Adrenal gland (tissue), 12 donors: Measurements from ENCODE around the gene TLCD2. TPM values are rescaled to one million over a fixed set of nuclear protein-coding genes. Genes with fewer than 3 reads are reported as not detected.

ENCODE experiments used
- DNase-seq, 7 donors: peaks; one replicate each; pipeline ENCODE4 v3.0.0-alpha.2; 2019 to 2020
- H3K27ac ChIP-seq, 5 donors: fragments of 200-600 bp; sonication (generic) in 4 of 5; 1 replicate in 3 of 5; 2 replicates in 2 of 5; pipeline versions ENCODE4 v1.5.1 to v1.8.0; 2016 to 2020; ENCODE audit warnings: mild to moderate bottlenecking in 1 of 5
- H3K27me3 ChIP-seq: fragments of 200-600 bp; 2 replicates; pipeline ENCODE4 v1.8.0; 2021
- H3K36me3 ChIP-seq, 2 donors: fragments of 200-600 bp; replicated peaks in 1 of 2; 1 replicate in 1 of 2; 2 replicates in 1 of 2; pipeline versions ENCODE4 v1.5.1 to v1.8.0; 2018 to 2022
- H3K4me1 ChIP-seq, 2 donors: fragments of 200-600 bp; replicated peaks in 1 of 2; 1 replicate in 1 of 2; 2 replicates in 1 of 2; pipeline versions ENCODE4 v1.5.1 to v1.8.0; 2018 to 2021
- H3K4me3 ChIP-seq, 4 donors: fragments of 200-600 bp; sonication (generic) in 3 of 4; one replicate each; pipeline ENCODE4 v1.5.1; 2016 to 2018
- H3K9me3 ChIP-seq, 3 donors: fragments of 200-600 bp; sonication (generic) in 1 of 3; replicated peaks in 1 of 3; 1 replicate in 2 of 3; 2 replicates in 1 of 3; pipeline versions ENCODE4 v1.5.1 to v1.8.0; 2016 to 2021
- POLR2A ChIP-seq, 2 donors: fragments of 450-650 bp; IDR thresholded peaks; one replicate each; pipeline ENCODE4 v1.6.1; 2017; ENCODE audit warnings: antibody characterized with exemption in 2 of 2, mild to moderate bottlenecking in 2 of 2, moderate library complexity in 1 of 2
- WGBS, 4 donors: extraction: QIAGEN DNeasy Blood & Tissue Kit in 2 of 4; methylation state at CpG; one replicate each; pipeline versions ENCODE4 v1.1.5 to v1.1.7; 2013 to 2017; 5-methylcytosine and 5-hydroxymethylcytosine counted together
- intact Hi-C, 2 donors: fragments of 100-400 bp; cut with DNase I; formaldehyde crosslinking; loops; one replicate each; pipeline versions ENCODE4 v1.14.1 to v1.15.0; 2022 to 2023
- polyA plus RNA-seq, 3 donors: library from polyadenylated mRNA; stranded (reverse); fragments of 200-250 nt in 2 of 3; fragments of 350-450 nt in 1 of 3; fragmentation: Illumina TruSeq in 1 of 3; extraction: RNeasy Lipid Tissue Mini Kit (QIAGEN cat#74804) in 1 of 3; gene quantifications; one replicate each; pipeline ENCODE4 v1.2.3, GENCODE V29; 2013 to 2014
- total RNA-seq, 9 donors: library from RNA; depleted of rRNA in 4 of 9; stranded (reverse); fragments of >200 nt in 4 of 9; fragments of 120-200 nt in 1 of 9; fragmentation: NEBNext Ultra II Directional in 1 of 9; extraction: Animal tissue kit (Norgen Biotek cat#: 25700) in 1 of 9; gene quantifications; one replicate each; pipeline versions ENCODE4 v1.1.0 to v1.2.4, GENCODE V29; 2013 to 2023
- TF ChIP-seq, protein P1 (sequence below), 6 experiments: fragments of 450-650 bp in 4 of 6; fragments of 200-600 bp in 2 of 6; sonication (generic) in 1 of 6; IDR thresholded peaks; 1 replicate in 5 of 6; 2 replicates in 1 of 6; pipeline versions ENCODE4 v1.5.1 to v1.8.0; 2016 to 2021; ENCODE audit warnings: antibody characterized with exemption in 6 of 6, mild to moderate bottlenecking in 2 of 6, moderate library complexity in 1 of 6
- donor health status: healthy with polysubstance abuse.
- donor health status: Bipolar disorder and iron deficiency.
- donor health status: DM: yes; HTN: yes; CAD: no.
- donor health status: DM: no; HTN: no; CAD: no.
- donor health status: DM: no; HTN: no; CAD: no.
- donor health status: DM: yes; HTN: yes; CAD: no.

Gene TLCD2
- total and polyA plus RNA-seq, 12 donors, result 4.3 to 58.8 (median 10.6) TPM

DNA sequence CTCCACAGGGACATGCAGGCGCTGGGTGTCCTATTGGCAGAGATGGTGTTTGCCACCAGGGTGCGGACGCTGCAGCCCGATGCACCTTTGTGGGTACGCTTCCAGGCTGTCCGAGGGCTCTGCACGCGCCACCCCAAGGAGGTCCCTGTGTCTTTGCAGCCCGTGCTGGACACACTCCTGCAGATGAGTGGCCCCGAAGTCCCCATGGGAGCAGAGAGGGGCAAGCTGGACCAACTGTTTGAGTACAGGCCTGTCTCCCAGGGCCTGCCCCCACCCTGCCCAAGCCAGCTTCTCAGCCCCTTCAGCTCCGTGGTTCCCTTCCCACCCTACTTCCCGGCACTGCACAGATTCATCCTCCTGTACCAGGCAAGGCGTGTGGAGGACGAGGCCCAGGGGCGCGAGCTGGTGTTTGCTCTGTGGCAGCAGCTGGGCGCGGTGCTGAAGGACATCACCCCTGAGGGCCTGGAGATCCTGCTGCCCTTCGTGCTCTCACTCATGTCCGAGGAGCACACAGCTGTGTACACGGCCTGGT lies 17.1 kb upstream of the TLCD2 start:
- H3K36me3 ChIP-seq, result peaks cover 0 to 29% of the 10 kb centered on the region in 2 donors
- 87 to 93% (median 90%) methylated on average over 6 to 21 of the region's 21 CpGs for WGBS, 4 donors
- intact Hi-C loops, result loop anchor here (5.0 kb wide), 1 partner anchor 55 kb away; no protein-coding TSS in a partner anchor

DNA sequence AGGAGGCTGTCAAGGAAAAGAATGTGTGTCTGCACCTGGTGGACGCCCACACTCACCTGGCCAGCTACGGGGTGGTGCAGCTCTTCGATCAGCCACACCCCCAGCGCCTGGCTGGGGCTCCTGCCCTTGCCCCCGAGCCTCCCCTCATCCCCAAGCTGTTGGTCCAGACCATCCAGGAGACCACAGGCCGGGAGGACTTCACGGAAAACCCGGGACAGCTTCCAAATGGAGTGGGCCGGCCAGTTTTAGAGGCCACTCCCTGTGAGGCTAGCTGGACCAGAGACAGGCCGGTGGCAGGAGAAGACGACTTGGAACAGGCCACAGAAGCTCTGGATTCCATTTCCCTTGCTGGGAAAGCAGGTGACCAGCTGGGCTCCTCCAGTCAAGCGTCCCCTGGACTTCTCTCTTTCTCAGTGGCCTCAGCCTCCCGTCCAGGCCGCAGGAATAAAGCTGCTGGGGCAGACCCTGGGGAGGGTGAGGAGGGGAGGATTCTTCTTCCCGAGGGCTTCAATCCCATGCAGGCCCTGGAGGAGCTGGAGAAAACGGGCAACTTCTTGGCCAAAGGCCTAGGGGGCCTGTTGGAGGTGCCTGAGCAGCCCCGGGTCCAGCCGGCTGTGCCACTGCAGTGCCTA lies 16.6 kb upstream of the TLCD2 start:
- TF ChIP-seq, protein P1, sequence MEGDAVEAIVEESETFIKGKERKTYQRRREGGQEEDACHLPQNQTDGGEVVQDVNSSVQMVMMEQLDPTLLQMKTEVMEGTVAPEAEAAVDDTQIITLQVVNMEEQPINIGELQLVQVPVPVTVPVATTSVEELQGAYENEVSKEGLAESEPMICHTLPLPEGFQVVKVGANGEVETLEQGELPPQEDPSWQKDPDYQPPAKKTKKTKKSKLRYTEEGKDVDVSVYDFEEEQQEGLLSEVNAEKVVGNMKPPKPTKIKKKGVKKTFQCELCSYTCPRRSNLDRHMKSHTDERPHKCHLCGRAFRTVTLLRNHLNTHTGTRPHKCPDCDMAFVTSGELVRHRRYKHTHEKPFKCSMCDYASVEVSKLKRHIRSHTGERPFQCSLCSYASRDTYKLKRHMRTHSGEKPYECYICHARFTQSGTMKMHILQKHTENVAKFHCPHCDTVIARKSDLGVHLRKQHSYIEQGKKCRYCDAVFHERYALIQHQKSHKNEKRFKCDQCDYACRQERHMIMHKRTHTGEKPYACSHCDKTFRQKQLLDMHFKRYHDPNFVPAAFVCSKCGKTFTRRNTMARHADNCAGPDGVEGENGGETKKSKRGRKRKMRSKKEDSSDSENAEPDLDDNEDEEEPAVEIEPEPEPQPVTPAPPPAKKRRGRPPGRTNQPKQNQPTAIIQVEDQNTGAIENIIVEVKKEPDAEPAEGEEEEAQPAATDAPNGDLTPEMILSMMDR (IDR thresholded peaks at IDR 0.05), result no peak
- no peak for DNase-seq
- intact Hi-C loops, result loop anchor here (5.0 kb wide), 1 partner anchor 56 kb away; no protein-coding TSS in a partner anchor
- H3K36me3 ChIP-seq, result peaks cover 0 to 29% of the 10 kb centered on the region in 2 donors
- H3K4me1 ChIP-seq, result peaks cover 17 to 48% of the 10 kb centered on the region in 2 donors
- WGBS, 4 donors, result 78 to 92% (median 89%) methylated on average over 5 to 18 of the region's 18 CpGs
- H3K4me3 ChIP-seq, result no peak overlapping the region
- no peaks in the 10 kb centered on the region for H3K27me3 ChIP-seq
- no peaks in the 10 kb centered on the region for H3K9me3 ChIP-seq
- H3K27ac ChIP-seq, result no peak overlapping the region

More for the DNA sequence above, 17.1 kb upstream of the TLCD2 start:
- no peaks in the 10 kb centered on the region for H3K27me3 ChIP-seq
- no peak overlapping the region for H3K4me3 ChIP-seq
- no peak overlapping the region for H3K27ac ChIP-seq
- H3K4me1 ChIP-seq, result peaks cover 17 to 48% of the 10 kb centered on the region in 2 donors
- no peaks in the 10 kb centered on the region for H3K9me3 ChIP-seq
- TF ChIP-seq POLR2A (IDR thresholded peaks at IDR 0.05), result no peak
- TF ChIP-seq, protein P1 (IDR thresholded peaks at IDR 0.05), result no peak
- DNase-seq, result no peak

DNA sequence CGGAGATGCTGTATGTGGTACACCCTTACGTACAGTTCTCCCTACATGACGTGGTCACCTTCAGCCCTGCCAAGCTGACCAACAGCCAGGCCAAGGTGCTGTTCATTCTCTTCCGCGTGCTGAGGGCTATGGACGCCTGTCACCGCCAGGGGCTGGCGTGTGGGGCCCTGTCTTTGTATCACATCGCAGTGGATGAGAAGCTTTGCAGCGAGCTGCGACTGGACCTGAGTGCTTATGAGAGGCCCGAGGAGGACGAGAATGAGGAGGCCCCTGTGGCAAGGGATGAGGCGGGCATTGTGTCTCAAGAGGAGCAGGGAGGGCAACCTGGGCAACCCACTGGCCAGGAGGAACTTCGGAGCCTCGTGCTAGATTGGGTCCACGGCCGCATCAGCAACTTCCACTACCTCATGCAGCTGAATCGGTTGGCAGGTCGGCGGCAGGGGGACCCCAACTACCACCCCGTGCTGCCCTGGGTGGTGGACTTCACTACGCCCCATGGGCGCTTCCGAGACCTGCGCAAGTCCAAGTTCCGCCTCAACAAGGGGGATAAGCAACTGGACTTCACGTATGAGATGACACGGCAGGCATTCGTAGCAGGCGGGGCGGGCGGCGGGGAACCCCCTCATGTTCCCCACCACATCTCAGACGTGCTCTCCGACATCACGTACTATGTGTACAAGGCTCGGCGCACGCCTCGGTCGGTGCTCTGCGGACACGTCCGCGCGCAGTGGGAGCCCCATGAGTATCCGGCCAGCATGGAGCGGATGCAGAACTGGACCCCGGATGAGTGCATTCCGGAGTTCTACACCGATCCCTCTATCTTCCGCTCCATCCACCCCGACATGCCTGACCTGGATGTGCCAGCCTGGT lies 15.7 kb upstream of the TLCD2 start:
- Histone ChIP-seq H3K27ac (peak overlapping the region in 1 of 5 donors; percentile 87), H3K36me3 (peaks cover 0 to 29% of the 10 kb centered on the region in 2 donors), H3K4me3 (peak overlapping the region in 1 of 4 donors; percentile 98), H3K27me3 (no peaks in the 10 kb centered on the region), H3K9me3 (no peaks in the 10 kb centered on the region), H3K4me1 (peaks cover 12 to 44% of the 10 kb centered on the region in 2 donors)
- peak in 1 of 7 donors; percentile 60 for DNase-seq
- intact Hi-C loops, result loop anchor here (5.0 kb wide), 1 partner anchor 56 kb away; no protein-coding TSS in a partner anchor
- TF ChIP-seq, protein P1 (IDR thresholded peaks at IDR 0.05), result no peak
- no peak for TF ChIP-seq POLR2A (IDR thresholded peaks at IDR 0.05)
- WGBS, 4 donors, result 93 to 95% (median 94%) methylated on average over 30 to 54 of the region's 54 CpGs
